T-helper 1 cell treated with Interleukin-12 subunit alpha and Interleukin-12 subunit beta and Interleukin-4 antibody, amounts not matched to agents 30 μg/mL and 1 μg/mL, for 36 hours (primary cell): ENCODE measurements around the gene TMC1.
"Not testable (repeated sequence)": the region's sequence is repeated elsewhere in the genome, so short reads cannot be mapped to it uniquely, and the experiment has no call there.

Source experiments
- H3K27ac Mint-ChIP-seq: one replicate; pipeline ENCODE4 v1.8.0; 2021; ENCODE audit warnings: mild to moderate bottlenecking, mixed read lengths
- H3K27me3 Mint-ChIP-seq: one replicate; pipeline ENCODE4 v1.8.0; 2021; ENCODE audit warnings: low read depth, mixed read lengths
- H3K36me3 Mint-ChIP-seq: one replicate; pipeline ENCODE4 v1.8.0; 2021; ENCODE audit warnings: low read depth, mixed read lengths
- H3K4me1 Mint-ChIP-seq: one replicate; pipeline ENCODE4 v1.8.0; 2021; ENCODE audit warnings: low read depth, mixed read lengths
- H3K4me3 Mint-ChIP-seq: one replicate; pipeline ENCODE4 v1.8.0; 2021; ENCODE audit warnings: mild to moderate bottlenecking, moderate library complexity, mixed read lengths
- H3K9me3 Mint-ChIP-seq: one replicate; pipeline ENCODE4 v1.8.0; 2021; ENCODE audit warnings: mixed read lengths

Gene TMC1

GRCh38 chr9:72788966-72789735, 267.7 kb downstream of the TMC1 start:
- no peaks in the 10 kb centered on the region for H3K27me3 Mint-ChIP-seq
- no peaks in the 10 kb centered on the region for H3K36me3 Mint-ChIP-seq
- no peaks in the 10 kb centered on the region for H3K9me3 Mint-ChIP-seq
- H3K4me1 Mint-ChIP-seq: no peaks in the 10 kb centered on the region
- H3K4me3 Mint-ChIP-seq: no peak overlapping the region
- H3K27ac Mint-ChIP-seq: no peak overlapping the region

GRCh38 chr9:72789885-72790284, 268.5 kb downstream of the TMC1 start:
- no peaks in the 10 kb centered on the region for H3K36me3 Mint-ChIP-seq
- H3K9me3 Mint-ChIP-seq: peaks cover 6% of the 10 kb centered on the region
- H3K4me1 Mint-ChIP-seq: no peaks in the 10 kb centered on the region
- H3K27ac Mint-ChIP-seq: no peak overlapping the region
- no peak overlapping the region for H3K4me3 Mint-ChIP-seq
- H3K27me3 Mint-ChIP-seq: no peaks in the 10 kb centered on the region

DNA sequence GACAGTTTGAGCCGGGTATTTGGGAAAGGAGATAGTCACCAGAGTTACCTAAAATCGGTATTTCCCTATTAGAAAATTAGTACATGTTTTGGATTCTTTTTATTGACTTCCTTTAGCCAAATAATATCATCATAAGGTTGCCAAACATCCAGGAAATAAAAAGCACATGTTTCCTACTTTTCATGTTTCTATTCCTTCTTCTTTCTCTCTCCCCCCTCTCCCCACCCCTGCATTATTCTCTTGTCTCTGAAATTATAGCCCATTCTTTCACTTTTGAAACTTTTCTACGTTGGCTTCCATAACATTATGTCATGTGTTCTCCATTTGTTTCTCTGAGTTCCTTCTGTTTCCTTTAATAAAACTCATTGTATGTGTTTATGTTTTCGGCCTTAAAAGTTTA, 269.6 kb downstream of the TMC1 start:
- H3K4me1 Mint-ChIP-seq: no peaks in the 10 kb centered on the region
- H3K27me3 Mint-ChIP-seq: no peaks in the 10 kb centered on the region
- no peak overlapping the region for H3K4me3 Mint-ChIP-seq
- H3K36me3 Mint-ChIP-seq: no peaks in the 10 kb centered on the region
- no peak overlapping the region for H3K27ac Mint-ChIP-seq
- peaks cover 17% of the 10 kb centered on the region for H3K9me3 Mint-ChIP-seq

DNA sequence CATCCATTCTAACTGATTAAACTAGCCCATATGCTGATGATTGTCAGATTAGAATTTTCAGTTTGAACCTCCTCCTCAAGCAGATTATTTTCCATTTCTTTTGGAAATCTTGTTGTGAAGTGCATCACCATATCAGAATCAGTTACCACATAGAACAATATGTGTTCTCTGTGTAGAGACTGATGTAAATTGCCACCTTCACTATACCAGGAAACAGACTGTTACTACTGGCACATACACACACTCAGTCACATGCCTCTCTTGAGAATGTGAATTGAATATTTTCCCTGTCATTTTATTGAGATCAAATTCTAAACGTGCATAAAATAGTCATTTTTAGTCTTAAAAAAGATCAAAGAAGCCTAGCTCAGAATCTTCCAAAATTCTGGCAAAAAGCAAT, 270.0 kb downstream of the TMC1 start:
- Mint-ChIP-seq H3K36me3 (no peaks in the 10 kb centered on the region), H3K4me3 (no peak overlapping the region), H3K9me3 (peaks cover 21% of the 10 kb centered on the region), H3K27me3 (no peaks in the 10 kb centered on the region), H3K4me1 (no peaks in the 10 kb centered on the region), H3K27ac (no peak overlapping the region)

DNA sequence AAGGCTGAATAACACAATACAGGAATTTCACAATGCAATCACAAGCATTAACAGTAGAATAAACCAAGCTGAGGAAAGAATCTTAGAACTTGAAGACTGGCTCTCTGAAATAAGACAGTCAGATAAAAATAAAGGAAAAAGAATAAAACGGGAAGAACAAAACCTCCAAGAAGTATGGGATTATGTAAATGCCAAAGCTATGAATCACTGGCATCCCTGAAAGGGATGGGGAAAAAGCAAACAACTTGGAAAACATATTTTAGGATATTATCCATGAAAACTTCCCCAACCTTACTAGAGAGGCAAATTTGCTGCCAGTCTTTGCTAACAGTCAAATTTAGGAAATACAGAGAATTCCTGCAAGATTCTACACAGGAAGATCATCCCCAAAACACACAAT, 273.5 kb downstream of the TMC1 start:
- Mint-ChIP-seq H3K36me3 (no peaks in the 10 kb centered on the region), H3K4me3 (no peak overlapping the region), H3K27me3 (no peaks in the 10 kb centered on the region), H3K27ac (no peak overlapping the region), H3K9me3 (peaks cover 21% of the 10 kb centered on the region), H3K4me1 (no peaks in the 10 kb centered on the region)

DNA sequence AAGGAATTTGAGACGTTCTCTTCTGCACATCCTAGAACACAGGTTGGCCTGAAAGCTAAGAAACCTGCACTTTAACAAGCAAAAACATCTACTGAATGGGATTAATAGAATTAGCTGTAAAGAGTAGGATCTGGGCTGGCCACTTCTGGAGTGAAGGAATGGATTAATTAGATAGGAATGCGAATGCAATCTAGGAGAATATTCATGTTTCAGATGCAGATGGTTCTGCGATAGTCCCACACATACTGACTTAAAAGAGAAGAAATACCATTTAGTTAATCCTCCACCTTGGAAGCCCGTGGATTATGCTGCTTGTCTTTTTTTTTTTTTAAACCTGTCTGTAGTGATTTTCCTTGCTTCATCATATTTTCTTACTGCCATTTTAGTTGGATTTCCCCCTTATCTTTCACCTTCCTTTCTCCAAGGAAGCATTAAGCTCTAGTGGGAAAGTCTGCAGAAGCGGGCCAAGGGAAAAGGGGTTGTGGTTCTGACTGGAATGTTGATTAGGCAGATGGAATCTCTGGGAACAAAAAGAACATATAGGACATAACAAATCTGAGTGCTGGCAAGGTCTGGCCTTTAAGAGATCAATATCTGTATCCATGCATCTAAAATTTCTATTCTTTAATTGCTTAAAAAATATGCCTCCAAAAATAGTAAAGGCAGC, 279.1 kb downstream of the TMC1 start:
- Mint-ChIP-seq H3K9me3 (peaks cover 10% of the 10 kb centered on the region), H3K36me3 (no peaks in the 10 kb centered on the region), H3K4me1 (no peaks in the 10 kb centered on the region), H3K27ac (no peak overlapping the region), H3K27me3 (no peaks in the 10 kb centered on the region), H3K4me3 (no peak overlapping the region)

DNA sequence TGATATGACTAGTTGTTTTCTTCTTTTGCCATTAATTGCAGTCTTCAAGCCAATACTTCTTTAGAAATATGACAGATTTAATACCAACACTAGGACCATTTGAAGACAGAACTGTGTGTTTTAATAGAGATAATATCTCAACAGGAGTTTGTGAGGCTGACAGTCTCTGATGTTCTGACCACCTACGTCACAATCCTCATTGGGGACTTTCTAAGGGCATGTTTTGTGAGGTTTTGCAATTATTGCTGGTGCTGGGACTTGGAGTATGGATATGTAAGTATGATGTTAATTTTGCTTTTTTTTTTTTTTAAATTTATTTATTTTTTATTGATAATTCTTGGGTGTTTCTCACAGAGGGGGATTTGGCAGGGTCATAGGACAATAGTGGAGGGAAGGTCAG, 283.8 kb downstream of the TMC1 start:
- no peaks in the 10 kb centered on the region for H3K9me3 Mint-ChIP-seq
- H3K4me1 Mint-ChIP-seq: no peaks in the 10 kb centered on the region
- no peaks in the 10 kb centered on the region for H3K36me3 Mint-ChIP-seq
- no peak overlapping the region for H3K4me3 Mint-ChIP-seq
- H3K27me3 Mint-ChIP-seq: no peaks in the 10 kb centered on the region
- H3K27ac Mint-ChIP-seq: no peak overlapping the region

DNA sequence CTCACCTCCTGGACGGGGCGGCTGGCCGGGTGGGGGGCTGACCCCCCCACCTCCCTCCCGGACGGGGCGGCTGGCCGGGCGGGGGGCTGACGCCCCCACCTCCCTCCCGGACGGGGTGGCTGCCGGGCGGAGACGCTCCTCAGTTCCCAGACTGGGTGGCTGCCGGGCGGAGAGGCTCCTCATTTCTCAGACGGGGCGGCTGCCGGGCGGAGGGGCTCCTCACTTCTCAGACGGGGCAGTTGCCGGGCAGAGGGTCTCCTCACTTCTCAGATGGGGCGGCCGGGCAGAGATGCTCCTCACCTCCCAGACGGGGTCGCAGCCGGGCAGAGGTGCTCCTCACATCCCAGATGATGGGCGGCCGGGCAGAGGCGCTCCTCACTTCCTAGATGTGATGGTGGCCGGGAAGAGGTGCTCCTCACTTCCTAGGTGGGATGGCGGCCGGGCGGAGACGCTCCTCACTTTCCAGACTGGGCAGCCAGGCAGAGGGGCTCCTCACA, 285.0 kb downstream of the TMC1 start:
- H3K4me3 Mint-ChIP-seq, H3K36me3 Mint-ChIP-seq, H3K4me1 Mint-ChIP-seq, H3K27me3 Mint-ChIP-seq, H3K27ac Mint-ChIP-seq, H3K9me3 Mint-ChIP-seq: not testable (repeated sequence)

DNA sequence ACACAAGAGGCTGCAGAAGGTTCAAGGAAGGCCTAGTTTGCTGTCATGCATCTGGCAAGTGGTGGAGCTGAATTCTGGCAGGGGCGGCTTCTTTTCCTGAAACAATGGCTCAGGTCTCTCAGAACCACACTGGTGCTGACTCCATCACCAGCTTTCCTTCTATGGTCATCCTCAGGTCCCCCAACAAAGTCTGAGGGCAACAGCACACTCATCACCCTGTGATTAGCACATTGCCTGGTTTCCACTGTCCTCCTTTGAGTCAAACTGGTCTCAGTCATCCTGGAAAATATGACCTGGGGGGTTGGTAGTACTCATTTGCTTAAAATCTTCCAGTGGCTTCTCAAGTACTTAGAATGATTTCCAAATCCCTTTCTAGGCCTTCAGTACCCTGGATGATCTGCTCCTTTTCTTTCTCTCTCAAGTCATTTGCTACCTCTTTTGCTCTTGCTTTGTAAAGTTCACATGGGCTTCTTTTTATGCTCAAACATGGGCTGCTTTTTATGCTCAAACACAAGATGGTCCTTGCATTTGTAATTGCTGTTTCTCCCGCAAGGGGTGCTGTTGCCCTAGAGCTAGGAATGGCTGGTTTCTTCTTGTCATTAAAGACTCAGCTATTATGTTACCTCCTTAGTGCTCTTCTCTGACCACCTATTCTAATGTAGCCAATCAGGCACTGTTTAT, 286.5 kb downstream of the TMC1 start:
- Mint-ChIP-seq H3K27ac (no peak overlapping the region), H3K36me3 (no peaks in the 10 kb centered on the region), H3K4me3 (no peak overlapping the region), H3K27me3 (no peaks in the 10 kb centered on the region), H3K4me1 (no peaks in the 10 kb centered on the region), H3K9me3 (no peaks in the 10 kb centered on the region)

GRCh38 chr9:72808446-72808768, 287.0 kb downstream of the TMC1 start:
- no peaks in the 10 kb centered on the region for H3K27me3 Mint-ChIP-seq
- H3K4me1 Mint-ChIP-seq: no peaks in the 10 kb centered on the region
- no peak overlapping the region for H3K4me3 Mint-ChIP-seq

GRCh38 chr9:72809586-72809985, 288.2 kb downstream of the TMC1 start:
- Mint-ChIP-seq H3K36me3 (no peaks in the 10 kb centered on the region), H3K4me1 (no peaks in the 10 kb centered on the region), H3K9me3 (no peaks in the 10 kb centered on the region), H3K27ac (no peak overlapping the region), H3K27me3 (no peaks in the 10 kb centered on the region), H3K4me3 (no peak overlapping the region)

More at GRCh38 chr9:72808446-72808768, 287.0 kb downstream of the TMC1 start:
- no peaks in the 10 kb centered on the region for H3K36me3 Mint-ChIP-seq
- H3K27ac Mint-ChIP-seq: no peak overlapping the region
- no peaks in the 10 kb centered on the region for H3K9me3 Mint-ChIP-seq

DNA sequence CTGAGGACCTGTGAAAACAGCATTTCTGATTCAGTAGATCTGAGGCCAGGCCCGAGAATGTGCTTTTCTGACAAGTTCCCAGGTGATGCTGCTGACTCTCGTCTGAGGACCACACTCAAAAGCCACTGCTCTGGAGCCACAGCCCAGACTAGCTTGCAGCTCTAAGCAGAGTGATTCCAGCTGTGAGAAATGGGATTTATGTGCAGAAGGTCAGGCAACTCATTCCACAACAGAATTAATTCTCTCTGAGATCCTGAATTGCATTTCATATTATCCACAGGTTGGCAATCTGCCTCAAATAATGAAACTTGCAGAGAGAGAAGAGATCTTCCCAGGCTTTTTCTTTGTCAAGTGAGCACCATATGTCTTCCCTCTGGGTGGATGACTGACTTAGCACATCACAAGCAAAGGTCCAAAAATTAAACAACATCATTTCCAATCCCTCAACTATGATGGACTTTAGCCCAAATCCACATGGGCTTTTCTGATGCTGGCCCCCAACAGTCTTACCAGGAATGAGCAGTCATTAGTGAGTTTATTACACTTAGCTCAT, 291.2 kb downstream of the TMC1 start:
- no peak overlapping the region for H3K4me3 Mint-ChIP-seq
- no peaks in the 10 kb centered on the region for H3K4me1 Mint-ChIP-seq
- no peak overlapping the region for H3K27ac Mint-ChIP-seq
- no peaks in the 10 kb centered on the region for H3K36me3 Mint-ChIP-seq
- H3K27me3 Mint-ChIP-seq: no peaks in the 10 kb centered on the region
- H3K9me3 Mint-ChIP-seq: no peaks in the 10 kb centered on the region

DNA sequence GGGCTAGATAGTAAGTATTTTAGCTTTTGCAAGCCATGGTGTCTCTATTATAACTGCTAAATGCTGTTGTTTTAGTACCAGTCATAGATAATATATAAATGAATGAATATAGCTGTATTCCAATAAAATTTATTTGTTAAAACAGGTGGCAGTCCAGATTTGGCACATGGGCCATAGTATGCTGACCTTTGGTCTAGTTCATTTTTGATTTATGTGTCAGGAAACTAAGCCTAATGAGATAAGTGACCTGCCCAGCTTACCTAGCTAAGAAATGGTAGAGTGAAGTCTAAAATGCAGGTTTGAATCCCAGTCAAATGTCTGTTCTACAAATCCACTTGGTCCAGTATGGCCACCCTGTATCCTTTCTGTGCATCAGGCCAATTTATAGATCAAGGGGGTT, 292.1 kb downstream of the TMC1 start:
- H3K9me3 Mint-ChIP-seq: no peaks in the 10 kb centered on the region
- no peaks in the 10 kb centered on the region for H3K27me3 Mint-ChIP-seq

DNA sequence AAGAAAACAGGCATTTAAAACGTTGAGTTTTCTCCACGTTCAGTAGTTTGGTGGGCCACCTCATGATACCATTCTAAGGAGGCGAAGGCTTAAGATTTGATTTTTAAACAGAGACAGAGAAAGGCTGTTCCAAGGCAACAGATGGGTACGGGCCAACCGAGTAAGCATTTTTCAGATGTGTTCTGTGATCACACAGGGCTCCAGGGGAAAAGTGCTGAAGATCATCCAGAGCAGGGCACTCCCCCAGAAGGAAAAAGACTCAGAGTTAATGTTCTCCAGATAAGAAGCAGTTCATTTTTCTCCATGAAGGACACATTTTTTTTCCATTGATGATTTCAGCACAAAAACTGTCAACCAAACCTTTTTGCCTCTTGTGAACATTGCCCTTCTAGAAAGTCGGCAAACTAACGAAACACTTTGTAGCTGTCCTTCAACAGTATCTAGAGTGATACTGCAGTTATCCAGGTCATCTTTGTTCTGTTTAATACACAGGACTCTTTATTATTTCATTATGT, 292.7 kb downstream of the TMC1 start:
- Mint-ChIP-seq H3K36me3 (no peaks in the 10 kb centered on the region), H3K4me1 (no peaks in the 10 kb centered on the region), H3K27ac (no peak overlapping the region), H3K9me3 (no peaks in the 10 kb centered on the region), H3K27me3 (no peaks in the 10 kb centered on the region), H3K4me3 (no peak overlapping the region)

More for the DNA sequence above, 292.1 kb downstream of the TMC1 start:
- Mint-ChIP-seq H3K27ac (no peak overlapping the region), H3K4me3 (no peak overlapping the region), H3K4me1 (no peaks in the 10 kb centered on the region), H3K36me3 (no peaks in the 10 kb centered on the region)
